Effector memory CD4-positive, alpha-beta T cell (primary cell): ENCODE data around the gene METAP1D.
"Not testable (repeated sequence)": the region's sequence is repeated elsewhere in the genome, so short reads cannot be mapped to it uniquely, and the experiment has no call there.

Source experiments
- DNase-seq, 3 donors: peaks; one replicate each; pipeline ENCODE4 v3.0.0-alpha.2; 2020
- H3K27ac ChIP-seq: 2 replicates; pipeline ENCODE4 v1.7.0; 2013; ENCODE audit warnings: mild to moderate bottlenecking, low read length, moderate library complexity; ENCODE audit not compliant: insufficient read depth, poor library complexity, severe bottlenecking
- H3K27me3 ChIP-seq: replicated peaks from 2 replicates; pipeline ENCODE4 v1.7.0; 2013; ENCODE audit warnings: mild to moderate bottlenecking, low read length; ENCODE audit not compliant: insufficient read depth, control insufficient read depth, poor library complexity, severe bottlenecking
- H3K36me3 ChIP-seq: 2 replicates; pipeline ENCODE4 v1.7.0; 2013; ENCODE audit warnings: mild to moderate bottlenecking, low read length, moderate library complexity; ENCODE audit not compliant: control insufficient read depth, insufficient read depth
- H3K4me1 ChIP-seq: 2 replicates; pipeline ENCODE4 v1.7.0; 2013; ENCODE audit warnings: low read length, mild to moderate bottlenecking; ENCODE audit not compliant: control insufficient read depth, insufficient read depth, poor library complexity, severe bottlenecking
- H3K4me3 ChIP-seq: 2 replicates; pipeline ENCODE4 v1.7.0; 2013; ENCODE audit warnings: low read length, low read depth, mild to moderate bottlenecking; ENCODE audit not compliant: insufficient read depth, poor library complexity, severe bottlenecking
- H3K9me3 ChIP-seq: 2 replicates; pipeline ENCODE4 v1.7.0; 2013; ENCODE audit warnings: mild to moderate bottlenecking, low read length, moderate library complexity; ENCODE audit not compliant: control insufficient read depth

The METAP1D gene

GRCh38 chr2:172058660-172059059 is 58.9 kb downstream of the METAP1D start:
- no peak for DNase-seq
- Histone ChIP-seq H3K9me3 (no peaks in the 10 kb centered on the region), H3K27me3 (no peaks in the 10 kb centered on the region), H3K27ac (no peak overlapping the region), H3K36me3 (no peaks in the 10 kb centered on the region), H3K4me3 (no peak overlapping the region), H3K4me1 (no peaks in the 10 kb centered on the region)

- H3K4me3 ChIP-seq, H3K27ac ChIP-seq, DNase-seq, H3K9me3 ChIP-seq, H3K36me3 ChIP-seq, H3K27me3 ChIP-seq, H3K4me1 ChIP-seq: not testable (repeated sequence)
Measured at GRCh38 chr2:172060118-172060517, 60.4 kb downstream of the METAP1D start.

- Histone ChIP-seq H3K27me3 (no peaks in the 10 kb centered on the region), H3K4me1 (no peaks in the 10 kb centered on the region), H3K36me3 (no peaks in the 10 kb centered on the region), H3K27ac (no peak overlapping the region), H3K4me3 (no peak overlapping the region), H3K9me3 (no peaks in the 10 kb centered on the region)
- no peak for DNase-seq
Measured at GRCh38 chr2:172062402-172063004, 62.8 kb downstream of the METAP1D start.

GRCh38 chr2:172063446-172063845 is 63.7 kb downstream of the METAP1D start:
- Histone ChIP-seq H3K4me1 (no peaks in the 10 kb centered on the region), H3K27me3 (no peaks in the 10 kb centered on the region), H3K27ac (no peak overlapping the region), H3K36me3 (no peaks in the 10 kb centered on the region), H3K4me3 (no peak overlapping the region), H3K9me3 (no peaks in the 10 kb centered on the region)
- DNase-seq, result no peak

GRCh38 chr2:172065111-172065510 is 65.4 kb downstream of the METAP1D start:
- no peaks in the 10 kb centered on the region for H3K9me3 ChIP-seq
- H3K27me3 ChIP-seq, result no peaks in the 10 kb centered on the region
- DNase-seq, result no peak
- no peak overlapping the region for H3K27ac ChIP-seq
- no peaks in the 10 kb centered on the region for H3K36me3 ChIP-seq
- H3K4me1 ChIP-seq, result no peaks in the 10 kb centered on the region
- H3K4me3 ChIP-seq, result no peak overlapping the region

GRCh38 chr2:172066394-172066886 is 66.7 kb downstream of the METAP1D start:
- Histone ChIP-seq H3K9me3 (no peaks in the 10 kb centered on the region), H3K4me3 (no peak overlapping the region), H3K36me3 (no peaks in the 10 kb centered on the region), H3K27me3 (no peaks in the 10 kb centered on the region), H3K4me1 (no peaks in the 10 kb centered on the region), H3K27ac (no peak overlapping the region)
- no peak for DNase-seq

GRCh38 chr2:172067905-172068304 is 68.2 kb downstream of the METAP1D start:
- not testable (repeated sequence) for H3K27ac ChIP-seq, H3K36me3 ChIP-seq, H3K27me3 ChIP-seq, H3K4me3 ChIP-seq, H3K4me1 ChIP-seq, H3K9me3 ChIP-seq, DNase-seq

- Histone ChIP-seq H3K9me3 (no peaks in the 10 kb centered on the region), H3K27ac (no peak overlapping the region), H3K4me1 (no peaks in the 10 kb centered on the region), H3K4me3 (no peak overlapping the region), H3K27me3 (no peaks in the 10 kb centered on the region), H3K36me3 (no peaks in the 10 kb centered on the region)
- DNase-seq, result no peak
Measured at GRCh38 chr2:172070936-172071335, 71.2 kb downstream of the METAP1D start.

- H3K27me3 ChIP-seq, result no peaks in the 10 kb centered on the region
- no peaks in the 10 kb centered on the region for H3K4me1 ChIP-seq
- DNase-seq, result no peak
- no peak overlapping the region for H3K4me3 ChIP-seq
- no peak overlapping the region for H3K27ac ChIP-seq
- H3K9me3 ChIP-seq, result no peaks in the 10 kb centered on the region
- no peaks in the 10 kb centered on the region for H3K36me3 ChIP-seq
Measured at GRCh38 chr2:172072303-172072702, 72.5 kb downstream of the METAP1D start.

GRCh38 chr2:172072706-172073105 is 73.0 kb downstream of the METAP1D start:
- no peaks in the 10 kb centered on the region for H3K9me3 ChIP-seq
- H3K4me3 ChIP-seq, result no peak overlapping the region
- H3K4me1 ChIP-seq, result no peaks in the 10 kb centered on the region
- H3K27ac ChIP-seq, result no peak overlapping the region
- DNase-seq, result no peak
- H3K36me3 ChIP-seq, result no peaks in the 10 kb centered on the region
- H3K27me3 ChIP-seq, result peaks cover 1% of the 10 kb centered on the region
